AG04450 (cell line): ENCODE results near the gene ARHGEF38. TPM values are rescaled to one million over a fixed set of nuclear protein-coding genes. Genes with fewer than 3 reads are reported as not detected.

Experiments
- CTCF ChIA-PET: fragments of 300-600, 350-600 bp; formaldehyde crosslinking; extraction: SDS; loops from one replicate; lab custom pipeline; 2022; ENCODE audit warnings: antibody characterized with exemption, inconsistent platforms; lab: Charles Lee
- POLR2A ChIA-PET: fragments of 350-600 bp; formaldehyde crosslinking; extraction: SDS; loops from one replicate; lab custom pipeline; 2021; ENCODE audit warnings: antibody characterized with exemption, inconsistent platforms; lab: Yijun Ruan, JAX
- DNase-seq: peaks from one replicate; pipeline ENCODE4 v3.0.0-alpha.2; 2011; ENCODE audit warnings: low read depth, low spot score
- H3K27ac ChIP-seq: one replicate; pipeline ENCODE4 v1.5.1; 2012; ENCODE audit warnings: low read depth, low read length, control low read depth
- H3K27me3 ChIP-seq: one replicate; pipeline ENCODE4 v1.6.0; 2012; ENCODE audit warnings: low read length; ENCODE audit not compliant: control insufficient read depth, insufficient read depth
- H3K4me3 ChIP-seq: 2 replicates; pipeline ENCODE4 v1.5.1; 2011; ENCODE audit warnings: mild to moderate bottlenecking, low read depth, low read length, control low read depth
- H3K9me3 ChIP-seq: 2 replicates; pipeline ENCODE4 v1.5.1; 2012; ENCODE audit warnings: low read length; ENCODE audit not compliant: control insufficient read depth, insufficient read depth
- polyA plus RNA-seq: library from polyadenylated mRNA; depleted of rRNA; stranded (reverse); fragments of >200 nt; gene quantifications from 2 replicates; pipeline ENCODE4 v1.2.3, GENCODE V29; 2011
- TF ChIP-seq, protein P1 (sequence below): IDR thresholded peaks from 2 replicates; pipeline ENCODE4 v1.5.1; 2011; ENCODE audit warnings: low read depth, low read length, control low read depth, inconsistent platforms

The ARHGEF38 gene
- polyA plus RNA-seq, 1 experiment: not detected

DNA sequence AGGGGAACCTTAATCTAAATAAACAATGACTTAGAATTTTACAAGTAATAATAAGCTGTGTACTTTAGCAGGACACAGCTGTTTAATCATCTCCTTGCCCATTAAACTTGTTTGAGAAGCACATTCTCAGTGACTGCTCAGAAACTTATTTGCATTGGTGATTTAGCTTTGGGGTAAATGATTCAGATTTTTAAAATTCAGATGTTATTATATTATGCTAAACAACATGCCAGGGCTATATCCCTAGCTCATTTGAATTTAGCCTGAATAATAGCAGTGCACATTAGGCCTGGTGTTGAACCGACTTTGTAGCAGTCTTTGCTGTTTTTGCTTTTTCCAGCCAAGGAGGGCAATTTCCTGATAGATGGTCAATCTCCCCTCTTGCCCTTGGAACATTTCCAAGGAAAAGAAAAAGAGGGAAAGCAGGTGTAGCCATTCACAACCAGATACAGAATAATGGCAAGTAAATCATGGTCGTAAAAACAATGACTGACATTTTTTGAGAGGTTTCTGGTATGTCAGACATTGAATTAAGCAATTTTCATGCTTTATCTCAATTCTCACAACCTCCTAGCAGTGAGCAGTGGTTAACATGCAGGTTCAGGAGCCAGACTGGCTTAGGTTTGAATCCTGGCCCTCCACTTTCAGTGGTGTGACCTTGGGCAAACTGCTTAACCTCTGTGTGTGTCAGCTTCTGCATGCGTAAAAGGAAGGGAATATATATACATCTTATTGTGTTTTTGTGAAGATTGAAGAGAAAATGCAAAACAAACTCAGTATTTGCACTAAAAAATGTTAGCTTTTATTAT lies 16.8 kb downstream of the ARHGEF38 start:
- TF ChIP-seq, protein P1, sequence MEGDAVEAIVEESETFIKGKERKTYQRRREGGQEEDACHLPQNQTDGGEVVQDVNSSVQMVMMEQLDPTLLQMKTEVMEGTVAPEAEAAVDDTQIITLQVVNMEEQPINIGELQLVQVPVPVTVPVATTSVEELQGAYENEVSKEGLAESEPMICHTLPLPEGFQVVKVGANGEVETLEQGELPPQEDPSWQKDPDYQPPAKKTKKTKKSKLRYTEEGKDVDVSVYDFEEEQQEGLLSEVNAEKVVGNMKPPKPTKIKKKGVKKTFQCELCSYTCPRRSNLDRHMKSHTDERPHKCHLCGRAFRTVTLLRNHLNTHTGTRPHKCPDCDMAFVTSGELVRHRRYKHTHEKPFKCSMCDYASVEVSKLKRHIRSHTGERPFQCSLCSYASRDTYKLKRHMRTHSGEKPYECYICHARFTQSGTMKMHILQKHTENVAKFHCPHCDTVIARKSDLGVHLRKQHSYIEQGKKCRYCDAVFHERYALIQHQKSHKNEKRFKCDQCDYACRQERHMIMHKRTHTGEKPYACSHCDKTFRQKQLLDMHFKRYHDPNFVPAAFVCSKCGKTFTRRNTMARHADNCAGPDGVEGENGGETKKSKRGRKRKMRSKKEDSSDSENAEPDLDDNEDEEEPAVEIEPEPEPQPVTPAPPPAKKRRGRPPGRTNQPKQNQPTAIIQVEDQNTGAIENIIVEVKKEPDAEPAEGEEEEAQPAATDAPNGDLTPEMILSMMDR: no peak
- H3K9me3 ChIP-seq: no peaks in the 10 kb centered on the region
- H3K4me3 ChIP-seq: no peak overlapping the region
- ChIA-PET POLR2A (no interaction called here), CTCF (no interaction called here)
- H3K27ac ChIP-seq: no peak overlapping the region
- no peak for DNase-seq
- no peaks in the 10 kb centered on the region for H3K27me3 ChIP-seq

DNA sequence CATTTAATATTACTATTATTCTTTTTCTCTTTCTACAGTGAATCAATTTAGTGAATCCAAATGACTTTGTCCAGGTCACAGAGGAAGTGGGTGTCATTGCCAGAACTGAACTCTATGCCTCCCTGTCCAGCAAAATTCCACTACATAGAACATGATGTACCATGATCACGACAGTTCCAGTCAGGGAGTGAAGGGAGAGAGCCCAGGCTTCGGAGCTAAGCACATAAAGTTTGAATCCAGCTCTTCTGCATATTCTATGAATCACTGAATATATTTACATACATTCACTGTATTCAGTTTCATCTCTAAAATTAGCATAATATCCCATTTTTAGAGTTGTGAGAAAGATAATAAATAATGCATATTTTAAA lies 17.4 kb downstream of the ARHGEF38 start:
- TF ChIP-seq, protein P1: no peak
- ChIA-PET POLR2A (no interaction called here), CTCF (no interaction called here)
- H3K4me3 ChIP-seq: no peak overlapping the region
- no peak for DNase-seq
- no peaks in the 10 kb centered on the region for H3K27me3 ChIP-seq
- H3K27ac ChIP-seq: no peak overlapping the region
- no peaks in the 10 kb centered on the region for H3K9me3 ChIP-seq

DNA sequence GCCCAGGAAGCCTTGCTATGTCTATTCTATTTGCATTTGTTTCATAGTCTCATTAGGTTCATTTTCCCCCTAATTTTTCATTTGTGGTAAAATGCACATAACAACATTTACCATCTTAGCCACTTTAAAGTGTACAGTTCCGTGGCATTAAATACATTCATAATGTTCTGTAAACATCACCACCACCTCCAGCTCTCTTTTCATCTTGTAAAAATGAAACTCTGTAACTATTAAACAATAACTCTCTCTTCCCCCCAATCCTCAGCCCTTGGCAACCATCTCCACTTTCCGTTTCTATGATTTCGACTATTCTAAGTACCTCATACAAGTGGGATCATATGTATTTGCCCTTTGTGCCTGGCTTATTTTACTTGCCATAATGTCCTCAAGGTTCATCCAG lies 19.9 kb downstream of the ARHGEF38 start:
- CTCF ChIA-PET: no interaction called here
- Histone ChIP-seq H3K27ac (no peak overlapping the region), H3K9me3 (no peaks in the 10 kb centered on the region), H3K4me3 (no peak overlapping the region), H3K27me3 (no peaks in the 10 kb centered on the region)
- DNase-seq: no peak
- TF ChIP-seq, protein P1: no peak
- POLR2A ChIA-PET: no interaction called here

DNA sequence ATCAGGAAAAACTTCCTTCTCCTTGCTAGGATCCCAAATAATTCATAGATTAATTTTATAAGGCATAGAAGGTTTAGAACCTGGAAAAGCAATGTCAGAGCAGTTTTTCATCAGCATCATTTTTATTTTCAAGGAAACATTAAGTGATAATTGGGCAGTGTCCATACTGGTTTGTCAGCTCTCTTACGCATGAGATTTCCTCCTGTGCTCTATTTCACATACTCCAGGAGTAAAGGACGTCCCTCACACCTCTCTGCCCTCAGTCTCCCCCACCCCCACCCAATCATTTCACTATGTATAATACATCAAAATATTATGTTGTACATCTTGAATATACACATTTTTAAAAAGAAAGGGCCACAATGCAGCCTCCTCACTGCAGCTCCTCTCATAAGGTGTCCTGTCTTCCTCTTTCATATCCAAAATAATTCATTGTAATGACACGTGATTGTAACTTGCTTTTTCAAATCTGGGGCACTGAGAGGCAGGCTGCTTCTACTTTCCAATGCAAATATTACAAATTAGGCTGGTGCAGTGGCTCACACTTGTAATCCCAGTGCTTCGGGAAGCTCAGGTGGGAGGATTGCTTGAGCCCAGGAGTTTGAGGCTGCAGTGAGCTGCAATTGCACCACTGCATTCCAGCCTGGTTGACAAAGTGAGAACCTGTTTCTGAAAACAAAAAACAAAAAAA lies 34.4 kb downstream of the ARHGEF38 start:
- no peak for DNase-seq
- no peaks in the 10 kb centered on the region for H3K27me3 ChIP-seq
- CTCF ChIA-PET: no interaction called here
- no peak overlapping the region for H3K4me3 ChIP-seq
- H3K9me3 ChIP-seq: no peaks in the 10 kb centered on the region
- no peak overlapping the region for H3K27ac ChIP-seq
- TF ChIP-seq, protein P1: no peak
- POLR2A ChIA-PET: no interaction called here

DNA sequence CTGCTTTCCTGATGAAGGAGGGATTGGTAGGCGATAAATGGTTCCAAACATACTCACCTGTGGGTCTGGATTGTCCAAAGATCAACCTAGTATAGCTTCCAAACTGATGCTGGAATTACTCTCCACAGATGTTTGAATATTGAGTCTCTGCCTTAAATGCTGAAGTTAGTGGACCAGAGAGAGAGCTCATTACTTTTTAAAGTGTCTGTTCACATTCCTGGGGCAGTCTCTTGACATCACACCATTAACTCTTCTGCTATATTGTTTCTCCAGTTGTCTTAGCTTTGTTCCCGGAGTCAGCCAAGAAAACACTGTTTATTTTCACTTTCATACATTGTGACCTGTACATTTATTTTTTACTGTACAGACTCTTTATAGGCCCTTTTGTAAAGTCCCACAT lies 35.4 kb downstream of the ARHGEF38 start:
- ChIA-PET POLR2A (no interaction called here), CTCF (no interaction called here)
- DNase-seq: no peak
- TF ChIP-seq, protein P1: no peak
- H3K9me3 ChIP-seq: no peaks in the 10 kb centered on the region
- H3K4me3 ChIP-seq: no peak overlapping the region
- no peak overlapping the region for H3K27ac ChIP-seq
- H3K27me3 ChIP-seq: no peaks in the 10 kb centered on the region
